ENCODE results near the gene ASPSCR1.

ASPSCR1 gene

DNA sequence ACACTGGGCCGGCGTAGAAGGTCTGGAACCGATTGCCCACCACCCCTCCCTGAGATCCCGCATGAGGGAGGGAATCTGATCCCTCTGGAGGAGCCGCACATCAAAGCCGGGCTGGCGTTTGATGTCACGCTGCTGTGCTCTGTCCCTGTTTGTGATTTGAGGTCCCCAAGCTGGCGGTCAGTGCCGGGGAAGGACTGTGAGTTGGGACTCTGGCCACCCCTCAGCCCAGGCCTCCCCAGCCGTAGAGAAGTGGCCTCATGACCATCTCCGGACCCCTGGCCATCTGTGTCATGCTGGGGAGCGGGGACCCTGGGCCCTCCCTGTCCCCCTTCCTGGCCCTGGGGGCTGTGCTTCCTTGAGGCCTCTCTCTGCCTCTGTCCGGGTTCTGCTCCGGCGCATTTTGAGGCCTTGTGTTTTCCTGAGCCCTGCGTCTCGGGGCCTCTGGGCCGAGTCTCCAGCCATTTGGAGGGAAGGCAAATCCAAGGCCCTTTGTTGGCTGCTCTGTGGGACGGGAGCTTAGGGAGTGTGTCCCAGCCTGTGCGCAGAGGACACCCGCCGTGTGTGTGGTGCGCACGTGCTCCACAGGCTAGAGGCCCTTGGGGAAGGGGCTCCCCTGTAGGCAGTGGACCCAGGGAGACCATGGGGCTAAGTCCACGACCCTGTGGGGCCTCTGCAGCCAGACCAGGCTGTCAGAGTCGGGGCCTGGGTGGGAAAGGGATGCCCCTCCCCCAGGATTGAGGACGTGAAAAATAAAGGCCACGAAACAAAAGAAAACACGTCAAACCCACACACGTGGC lies 15.1 kb downstream of the ASPSCR1 start:
- H3K27me3 ChIP-seq (ENCODE audit: low read depth, low read length) = no peaks in the 10 kb centered on the region
- H3K27ac ChIP-seq (ENCODE audit: low read length) = no peak overlapping the region
- peaks cover 0 to 13% of the 10 kb centered on the region in 2 donors for H3K4me1 ChIP-seq (ENCODE audit: control insufficient read depth in 1 of 2, insufficient read depth in 2 of 2, low read length in 2 of 2)
- no peak overlapping the region for H3K4me3 ChIP-seq (ENCODE audit: low read depth in 1 of 2, low read length in 2 of 2)
- H3K9me3 ChIP-seq (ENCODE audit: control insufficient read depth in 1 of 2, low read length in 2 of 2) = no peaks in the 10 kb centered on the region
- peaks cover 0 to 19% of the 10 kb centered on the region in 2 donors for H3K36me3 ChIP-seq (ENCODE audit: control insufficient read depth in 1 of 2, insufficient read depth in 2 of 2, low read length in 2 of 2)

DNA sequence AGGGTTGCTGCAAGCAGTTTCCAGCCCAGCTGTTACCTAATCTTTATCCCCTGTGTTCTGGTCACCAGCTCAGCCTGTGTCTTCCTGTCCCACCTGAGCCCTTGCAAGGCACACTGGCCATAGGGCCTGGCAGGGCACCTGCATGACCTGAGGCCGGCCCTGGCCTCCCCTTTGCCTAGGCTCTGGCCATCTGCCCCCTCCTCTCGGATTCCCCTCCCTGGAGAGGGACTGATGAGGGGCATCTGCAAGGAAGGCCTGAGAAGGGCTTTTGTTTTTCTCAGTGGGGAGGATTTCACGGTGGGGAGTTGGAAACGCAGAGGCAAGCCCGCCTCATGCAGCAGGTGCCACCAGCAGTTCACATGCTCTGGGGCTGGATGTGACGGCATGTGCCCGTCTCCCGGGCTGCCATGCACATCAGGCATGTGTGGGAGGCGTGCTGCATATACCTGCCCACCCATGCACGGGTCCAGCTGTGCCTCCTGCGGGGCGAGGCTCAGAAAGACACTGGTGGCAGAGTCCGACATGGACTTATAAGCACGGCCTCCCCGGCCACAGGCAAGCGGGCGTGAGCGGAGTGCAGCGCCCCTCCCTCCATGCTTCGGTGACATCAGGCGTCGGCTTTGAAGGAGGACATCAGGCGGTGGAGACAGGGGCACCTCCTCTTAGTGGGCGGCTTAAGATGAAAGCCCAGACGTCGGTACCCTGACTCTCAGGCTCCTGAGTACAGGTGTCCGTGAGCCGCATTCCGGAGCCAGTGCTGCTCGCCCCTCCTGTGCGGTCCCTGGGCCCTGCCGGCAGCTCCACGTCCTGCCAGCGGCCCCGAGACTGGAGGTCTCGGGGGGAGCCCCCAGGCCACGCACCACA lies 16.5 kb downstream of the ASPSCR1 start:
- peaks cover 0 to 13% of the 10 kb centered on the region in 2 donors for H3K4me1 ChIP-seq (ENCODE audit: control insufficient read depth in 1 of 2, insufficient read depth in 2 of 2, low read length in 2 of 2)
- no peaks in the 10 kb centered on the region for H3K9me3 ChIP-seq (ENCODE audit: control insufficient read depth in 1 of 2, low read length in 2 of 2)
- no peaks in the 10 kb centered on the region for H3K27me3 ChIP-seq (ENCODE audit: low read depth, low read length)
- H3K4me3 ChIP-seq (ENCODE audit: low read depth in 1 of 2, low read length in 2 of 2) = no peak overlapping the region
- H3K36me3 ChIP-seq (ENCODE audit: control insufficient read depth in 1 of 2, insufficient read depth in 2 of 2, low read length in 2 of 2) = peaks cover 0 to 17% of the 10 kb centered on the region in 2 donors
- H3K27ac ChIP-seq (ENCODE audit: low read length) = no peak overlapping the region

DNA sequence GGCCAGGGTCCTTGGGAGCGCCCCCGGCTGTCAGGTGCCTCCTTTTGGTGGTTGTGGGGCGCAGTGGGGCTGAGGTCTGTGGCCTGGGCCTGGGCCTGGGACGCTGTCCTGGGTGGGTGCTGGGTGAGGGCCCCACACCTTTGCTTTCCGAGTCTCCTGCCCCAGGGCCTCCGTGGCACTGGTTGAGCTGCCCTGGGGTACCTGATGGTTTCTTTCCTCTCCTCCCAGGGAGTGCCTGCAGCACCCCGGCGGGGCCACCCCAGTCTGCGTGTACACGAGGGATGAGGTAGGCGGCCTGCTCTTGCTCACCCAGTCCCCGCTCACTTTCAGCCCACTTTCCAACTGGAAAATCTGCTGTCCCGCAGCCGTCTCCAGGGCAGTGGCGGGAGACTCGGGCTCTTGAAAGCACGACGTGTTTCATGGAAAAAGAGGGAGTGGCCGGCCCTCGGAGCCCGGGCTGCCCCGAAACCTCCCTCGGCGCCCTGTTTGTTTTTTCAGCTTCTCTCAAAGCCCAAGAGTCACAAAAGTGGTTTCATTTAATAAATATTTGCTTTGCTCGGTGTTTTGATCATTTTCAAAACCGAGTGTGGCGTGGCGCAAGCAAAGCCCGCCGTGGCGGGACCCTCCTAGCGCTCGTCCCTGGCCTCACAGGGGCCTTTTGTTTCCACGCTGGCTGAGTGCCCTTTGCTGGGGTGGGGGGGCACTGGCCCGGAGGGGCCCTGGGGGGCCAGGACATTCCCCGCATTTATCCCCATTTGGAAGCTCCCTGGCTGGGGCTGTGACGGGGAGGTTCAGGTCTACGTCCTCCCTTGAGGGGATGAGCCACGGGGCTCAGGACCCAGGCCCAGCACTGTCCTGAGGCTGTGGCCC lies 17.4 kb downstream of the ASPSCR1 start:
- Histone ChIP-seq H3K4me3 (ENCODE audit: low read depth in 1 of 2, low read length in 2 of 2) (no peak overlapping the region), H3K9me3 (ENCODE audit: control insufficient read depth in 1 of 2, low read length in 2 of 2) (no peaks in the 10 kb centered on the region), H3K4me1 (ENCODE audit: control insufficient read depth in 1 of 2, insufficient read depth in 2 of 2, low read length in 2 of 2) (peaks cover 0 to 13% of the 10 kb centered on the region in 2 donors), H3K27ac (ENCODE audit: low read length) (no peak overlapping the region), H3K36me3 (ENCODE audit: control insufficient read depth in 1 of 2, insufficient read depth in 2 of 2, low read length in 2 of 2) (peaks cover 0 to 14% of the 10 kb centered on the region in 2 donors), H3K27me3 (ENCODE audit: low read depth, low read length) (no peaks in the 10 kb centered on the region)

DNA sequence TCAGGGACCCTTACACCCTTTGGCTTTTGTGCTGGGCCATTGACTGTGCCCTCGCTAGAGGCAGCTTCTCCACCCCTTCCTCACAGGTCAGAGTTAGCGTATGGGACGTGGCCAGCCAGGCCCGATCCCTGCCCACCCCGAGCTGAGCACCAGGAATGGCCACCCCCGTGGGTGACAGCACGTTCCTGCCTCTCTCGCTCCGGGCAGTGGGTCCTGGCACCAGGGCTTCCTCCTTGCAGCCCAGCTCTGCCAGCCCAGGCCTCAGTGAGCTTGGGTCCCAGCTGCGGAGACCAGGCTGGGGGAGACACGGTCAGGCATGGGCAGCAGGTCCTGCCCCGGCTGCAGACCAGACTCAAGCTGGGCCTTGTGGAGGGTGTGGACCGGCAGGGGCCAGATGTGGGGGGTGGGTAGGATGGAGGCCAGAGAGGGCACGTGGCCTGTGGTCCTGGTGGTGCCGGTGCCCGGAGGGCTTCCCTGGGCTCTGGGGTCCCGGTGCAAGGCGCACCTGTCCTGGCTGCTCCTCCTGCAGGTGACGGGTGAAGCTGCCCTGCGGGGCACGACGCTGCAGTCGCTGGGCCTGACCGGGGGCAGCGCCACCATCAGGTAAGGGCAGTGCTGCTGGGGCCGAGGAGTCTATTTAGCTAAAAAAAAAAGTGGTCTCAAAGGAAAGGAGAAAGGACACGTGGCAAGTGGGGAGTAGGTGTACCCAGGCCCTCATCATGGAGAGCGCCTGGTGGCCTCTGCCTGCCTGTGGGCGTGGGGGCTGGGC lies 18.2 kb downstream of the ASPSCR1 start:
- Histone ChIP-seq H3K36me3 (ENCODE audit: control insufficient read depth in 1 of 2, insufficient read depth in 2 of 2, low read length in 2 of 2) (peaks cover 0 to 14% of the 10 kb centered on the region in 2 donors), H3K27ac (ENCODE audit: low read length) (no peak overlapping the region), H3K4me3 (ENCODE audit: low read depth in 1 of 2, low read length in 2 of 2) (no peak overlapping the region), H3K27me3 (ENCODE audit: low read depth, low read length) (no peaks in the 10 kb centered on the region), H3K9me3 (ENCODE audit: control insufficient read depth in 1 of 2, low read length in 2 of 2) (no peaks in the 10 kb centered on the region), H3K4me1 (ENCODE audit: control insufficient read depth in 1 of 2, insufficient read depth in 2 of 2, low read length in 2 of 2) (peaks cover 0 to 13% of the 10 kb centered on the region in 2 donors)

DNA sequence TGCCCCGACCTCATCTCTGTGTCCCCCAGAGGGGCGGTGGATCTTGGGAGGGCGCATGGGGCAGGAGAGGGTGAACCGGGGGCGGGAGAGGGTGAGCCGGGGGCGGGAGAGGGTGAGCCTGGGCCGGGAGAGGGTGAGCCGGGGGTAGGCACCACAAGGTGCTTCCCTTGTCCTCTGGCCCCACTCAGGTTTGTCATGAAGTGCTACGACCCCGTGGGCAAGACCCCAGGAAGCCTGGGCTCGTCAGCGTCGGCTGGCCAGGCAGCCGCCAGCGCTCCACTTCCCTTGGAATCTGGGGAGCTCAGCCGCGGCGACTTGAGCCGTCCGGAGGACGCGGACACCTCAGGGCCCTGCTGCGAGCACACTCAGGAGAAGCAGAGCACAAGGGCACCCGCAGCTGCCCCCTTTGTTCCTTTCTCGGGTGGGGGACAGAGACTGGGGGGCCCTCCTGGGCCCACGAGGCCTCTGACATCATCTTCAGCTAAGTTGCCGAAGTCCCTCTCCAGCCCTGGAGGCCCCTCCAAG lies 18.9 kb downstream of the ASPSCR1 start:
- peaks cover 0 to 14% of the 10 kb centered on the region in 2 donors for H3K36me3 ChIP-seq (ENCODE audit: control insufficient read depth in 1 of 2, insufficient read depth in 2 of 2, low read length in 2 of 2)
- no peaks in the 10 kb centered on the region for H3K9me3 ChIP-seq (ENCODE audit: control insufficient read depth in 1 of 2, low read length in 2 of 2)
- H3K4me1 ChIP-seq (ENCODE audit: control insufficient read depth in 1 of 2, insufficient read depth in 2 of 2, low read length in 2 of 2) = peaks cover 0 to 11% of the 10 kb centered on the region in 2 donors
- H3K4me3 ChIP-seq (ENCODE audit: low read depth in 1 of 2, low read length in 2 of 2) = no peak overlapping the region
- H3K27me3 ChIP-seq (ENCODE audit: low read depth, low read length) = no peaks in the 10 kb centered on the region
- no peak overlapping the region for H3K27ac ChIP-seq (ENCODE audit: low read length)

DNA sequence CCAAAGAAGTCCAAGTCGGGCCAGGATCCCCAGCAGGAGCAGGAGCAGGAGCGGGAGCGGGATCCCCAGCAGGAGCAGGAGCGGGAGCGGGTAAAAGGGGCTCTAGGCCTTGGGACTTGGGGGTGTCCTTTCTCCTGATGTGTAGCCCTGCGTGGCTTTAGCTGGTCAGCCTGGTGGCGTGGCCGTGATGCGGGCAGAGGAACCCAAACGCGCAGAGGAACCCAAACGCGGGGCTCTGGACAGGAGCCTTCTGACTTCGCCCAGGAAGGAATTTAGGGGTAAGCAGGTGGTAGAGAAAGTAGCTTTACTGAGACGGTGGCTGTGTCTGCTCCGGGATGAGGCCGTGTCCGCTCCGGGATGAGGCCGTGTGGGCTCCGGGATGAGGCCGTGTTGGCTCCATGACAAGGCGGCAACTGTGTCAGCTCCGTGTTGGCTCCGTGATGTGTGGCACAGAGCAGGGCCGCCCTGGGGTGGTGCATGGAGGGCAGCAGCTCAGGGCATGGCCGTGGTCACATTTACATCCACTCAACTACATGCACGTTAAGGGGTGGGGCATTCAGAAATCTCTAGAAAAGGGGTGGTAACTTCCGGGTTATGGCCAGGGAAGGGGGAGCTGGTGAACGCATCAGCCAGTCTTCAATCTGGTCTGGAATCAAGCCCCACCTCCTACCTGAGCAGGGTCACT lies 19.5 kb downstream of the ASPSCR1 start:
- H3K36me3 ChIP-seq (ENCODE audit: control insufficient read depth in 1 of 2, insufficient read depth in 2 of 2, low read length in 2 of 2) = peaks cover 0 to 14% of the 10 kb centered on the region in 2 donors
- no peaks in the 10 kb centered on the region for H3K27me3 ChIP-seq (ENCODE audit: low read depth, low read length)

DNA sequence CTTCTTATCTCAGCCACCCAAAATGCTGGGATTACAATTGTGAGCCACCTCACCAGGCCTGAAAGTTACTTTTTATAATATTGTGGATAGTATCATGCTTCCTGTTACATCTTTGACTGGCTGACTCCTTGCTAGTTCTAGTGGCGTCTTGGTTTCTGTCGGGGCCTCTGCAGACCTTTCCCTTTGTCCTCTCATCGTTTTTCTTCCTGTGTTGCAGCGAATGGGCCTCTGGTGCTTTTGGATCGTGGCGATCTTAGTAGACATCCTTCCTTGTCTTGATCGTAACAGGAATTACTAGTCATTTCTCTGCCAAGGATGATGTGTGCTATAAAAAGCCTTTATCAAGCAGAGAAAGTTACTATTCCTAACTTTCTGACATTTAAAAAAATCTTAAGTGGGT lies 20.8 kb downstream of the ASPSCR1 start:
- no peaks in the 10 kb centered on the region for H3K27me3 ChIP-seq (ENCODE audit: low read depth, low read length)
- peaks cover 0 to 14% of the 10 kb centered on the region in 2 donors for H3K36me3 ChIP-seq (ENCODE audit: control insufficient read depth in 1 of 2, insufficient read depth in 2 of 2, low read length in 2 of 2)
- H3K4me3 ChIP-seq (ENCODE audit: low read depth in 1 of 2, low read length in 2 of 2) = no peak overlapping the region
- H3K27ac ChIP-seq (ENCODE audit: low read length) = no peak overlapping the region
- H3K9me3 ChIP-seq (ENCODE audit: control insufficient read depth in 1 of 2, low read length in 2 of 2) = no peaks in the 10 kb centered on the region
- H3K4me1 ChIP-seq (ENCODE audit: control insufficient read depth in 1 of 2, insufficient read depth in 2 of 2, low read length in 2 of 2) = peaks cover 0 to 4% of the 10 kb centered on the region in 2 donors

More for the DNA sequence above, 19.5 kb downstream of the ASPSCR1 start:
- no peak overlapping the region for H3K4me3 ChIP-seq (ENCODE audit: low read depth in 1 of 2, low read length in 2 of 2)
- no peak overlapping the region for H3K27ac ChIP-seq (ENCODE audit: low read length)
- H3K4me1 ChIP-seq (ENCODE audit: control insufficient read depth in 1 of 2, insufficient read depth in 2 of 2, low read length in 2 of 2) = peaks cover 0 to 5% of the 10 kb centered on the region in 2 donors
- no peaks in the 10 kb centered on the region for H3K9me3 ChIP-seq (ENCODE audit: control insufficient read depth in 1 of 2, low read length in 2 of 2)

DNA sequence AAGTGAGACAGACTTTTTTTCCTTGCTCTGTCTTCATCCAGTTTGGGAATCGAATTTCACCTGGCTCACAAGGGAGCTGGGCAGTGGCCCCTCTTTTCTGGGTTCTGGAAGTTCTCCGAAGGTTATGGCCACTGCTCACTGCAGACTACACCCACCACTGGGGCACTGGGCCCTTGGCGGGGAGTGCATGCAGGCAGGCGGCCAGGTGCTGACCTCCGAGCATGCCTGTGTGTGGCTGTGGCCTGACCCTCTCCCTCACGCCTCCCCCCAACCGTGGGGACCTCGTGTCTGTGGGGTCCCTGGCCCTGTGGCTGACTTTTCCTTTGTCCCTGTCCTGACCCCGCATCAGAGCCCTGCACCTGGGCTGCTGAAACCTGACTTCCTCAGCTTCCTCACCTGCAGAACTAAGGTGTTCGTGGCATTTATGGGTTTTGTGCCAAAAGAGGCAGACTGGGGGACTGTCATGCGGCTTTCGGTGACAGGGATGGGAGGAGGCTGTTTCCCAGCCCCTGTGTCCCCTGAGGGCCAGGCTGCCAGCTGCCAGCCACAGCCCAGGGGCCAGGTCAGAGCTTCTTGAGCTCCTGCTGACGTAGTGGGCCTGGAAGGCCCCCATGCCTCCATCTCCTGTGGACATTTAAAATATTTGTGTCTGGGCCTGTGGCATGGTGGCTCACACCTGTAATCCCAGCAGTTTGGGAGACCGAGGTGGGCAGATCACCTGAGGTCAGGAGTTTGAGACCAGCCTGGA lies 21.4 kb downstream of the ASPSCR1 start:
- Histone ChIP-seq H3K4me1 (ENCODE audit: control insufficient read depth in 1 of 2, insufficient read depth in 2 of 2, low read length in 2 of 2) (peaks cover 0 to 10% of the 10 kb centered on the region in 2 donors), H3K36me3 (ENCODE audit: control insufficient read depth in 1 of 2, insufficient read depth in 2 of 2, low read length in 2 of 2) (peaks cover 0 to 10% of the 10 kb centered on the region in 2 donors)

DNA sequence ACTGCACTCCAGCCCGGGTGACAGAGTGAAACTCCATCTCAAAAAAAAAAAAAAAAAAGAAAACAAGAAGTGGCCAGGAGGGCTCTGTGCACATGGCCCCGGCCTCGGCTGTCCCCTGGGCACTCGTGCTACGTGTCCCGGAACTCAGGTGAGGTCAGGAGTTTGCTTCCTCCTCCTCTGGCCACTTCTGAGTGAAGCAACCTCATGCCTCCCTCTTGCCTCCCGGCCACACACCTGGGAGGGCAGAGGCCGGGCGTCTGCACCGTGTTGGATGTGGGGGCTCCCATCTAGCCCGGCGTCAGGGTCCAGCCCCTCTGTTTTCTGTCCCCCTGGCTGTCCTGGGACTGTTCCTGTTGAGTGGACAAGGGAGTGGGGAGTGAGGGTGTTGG lies 22.2 kb downstream of the ASPSCR1 start:
- Histone ChIP-seq H3K27ac (ENCODE audit: low read length) (no peak overlapping the region), H3K27me3 (ENCODE audit: low read depth, low read length) (no peaks in the 10 kb centered on the region), H3K4me3 (ENCODE audit: low read depth in 1 of 2, low read length in 2 of 2) (no peak overlapping the region), H3K4me1 (ENCODE audit: control insufficient read depth in 1 of 2, insufficient read depth in 2 of 2, low read length in 2 of 2) (peaks cover 0 to 17% of the 10 kb centered on the region in 2 donors), H3K36me3 (ENCODE audit: control insufficient read depth in 1 of 2, insufficient read depth in 2 of 2, low read length in 2 of 2) (peaks cover 0 to 10% of the 10 kb centered on the region in 2 donors), H3K9me3 (ENCODE audit: control insufficient read depth in 1 of 2, low read length in 2 of 2) (no peaks in the 10 kb centered on the region)

More for the DNA sequence above, 21.4 kb downstream of the ASPSCR1 start:
- Histone ChIP-seq H3K27me3 (ENCODE audit: low read depth, low read length) (no peaks in the 10 kb centered on the region), H3K9me3 (ENCODE audit: control insufficient read depth in 1 of 2, low read length in 2 of 2) (no peaks in the 10 kb centered on the region), H3K4me3 (ENCODE audit: low read depth in 1 of 2, low read length in 2 of 2) (no peak overlapping the region), H3K27ac (ENCODE audit: low read length) (no peak overlapping the region)

All from muscle layer of duodenum (tissue), 2 donors.